GM12864 (cell line): ENCODE data around the gene TMPRSS9.

ENCODE experiments used
- DNase-seq: peaks from one replicate; pipeline ENCODE4 v3.0.0-alpha.2; 2011; ENCODE audit warnings: low read depth
- H3K4me3 ChIP-seq: 2 replicates; pipeline ENCODE4 v1.5.1; 2011; ENCODE audit warnings: mild to moderate bottlenecking, low read depth, low read length, control low read depth
- CTCF ChIP-seq: IDR thresholded peaks from 2 replicates; pipeline ENCODE4 v1.5.1; 2011; ENCODE audit warnings: low read depth, mild to moderate bottlenecking, moderate library complexity, low read length, control low read depth, inconsistent platforms; ENCODE audit errors: missing control alignments

The TMPRSS9 gene

DNA sequence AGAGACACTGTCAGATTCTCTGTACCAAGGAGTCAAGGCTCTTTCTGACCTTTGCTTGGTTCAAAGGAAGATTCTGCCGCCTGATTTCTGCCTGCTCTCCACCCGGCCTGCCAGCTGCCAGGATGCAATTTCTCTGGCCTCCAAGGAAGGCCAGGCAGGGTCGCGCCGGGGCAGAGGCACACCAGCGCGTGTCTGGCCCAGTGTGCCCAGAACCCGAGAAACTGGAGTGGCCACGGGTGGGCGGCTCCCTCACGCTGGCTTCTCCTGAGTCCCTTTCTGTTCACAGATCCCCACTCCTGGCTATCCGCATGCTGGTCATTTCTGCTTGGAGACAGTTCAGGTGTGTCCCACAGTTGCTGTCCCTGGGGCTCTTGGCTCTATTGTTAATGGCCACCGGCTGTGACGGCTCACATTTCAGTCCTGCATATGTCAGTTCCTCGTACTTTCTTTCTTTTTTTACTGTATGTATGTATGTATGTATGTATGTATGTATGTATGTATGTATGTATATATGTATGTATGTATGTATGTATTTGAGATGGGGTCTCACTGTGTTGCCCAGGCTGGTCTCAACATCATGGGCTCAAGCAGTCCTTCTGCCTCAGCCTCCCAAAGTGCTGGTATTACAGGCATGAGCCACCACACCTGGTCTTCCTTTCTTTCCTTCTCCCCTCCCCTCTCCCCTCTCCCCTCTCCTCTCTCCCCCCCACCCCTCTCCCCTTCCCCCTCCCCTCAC is 16.9 kb downstream of the TMPRSS9 start:
- DNase-seq, result no peak
- TF ChIP-seq CTCF, result no peak
- no peak overlapping the region for H3K4me3 ChIP-seq

- no peak for DNase-seq
- no peak for TF ChIP-seq CTCF
- H3K4me3 ChIP-seq, result no peak overlapping the region
Measured at GRCh38 chr19:2380567-2380966, 20.5 kb downstream of the TMPRSS9 start.

- H3K4me3 ChIP-seq, result no peak overlapping the region
- no peak for DNase-seq
- no peak for TF ChIP-seq CTCF
Measured at GRCh38 chr19:2381148-2381820, 21.2 kb downstream of the TMPRSS9 start.

- H3K4me3 ChIP-seq, result no peak overlapping the region
- no peak for DNase-seq
- TF ChIP-seq CTCF, result no peak
Measured at GRCh38 chr19:2382530-2383222, 22.6 kb downstream of the TMPRSS9 start.

DNA sequence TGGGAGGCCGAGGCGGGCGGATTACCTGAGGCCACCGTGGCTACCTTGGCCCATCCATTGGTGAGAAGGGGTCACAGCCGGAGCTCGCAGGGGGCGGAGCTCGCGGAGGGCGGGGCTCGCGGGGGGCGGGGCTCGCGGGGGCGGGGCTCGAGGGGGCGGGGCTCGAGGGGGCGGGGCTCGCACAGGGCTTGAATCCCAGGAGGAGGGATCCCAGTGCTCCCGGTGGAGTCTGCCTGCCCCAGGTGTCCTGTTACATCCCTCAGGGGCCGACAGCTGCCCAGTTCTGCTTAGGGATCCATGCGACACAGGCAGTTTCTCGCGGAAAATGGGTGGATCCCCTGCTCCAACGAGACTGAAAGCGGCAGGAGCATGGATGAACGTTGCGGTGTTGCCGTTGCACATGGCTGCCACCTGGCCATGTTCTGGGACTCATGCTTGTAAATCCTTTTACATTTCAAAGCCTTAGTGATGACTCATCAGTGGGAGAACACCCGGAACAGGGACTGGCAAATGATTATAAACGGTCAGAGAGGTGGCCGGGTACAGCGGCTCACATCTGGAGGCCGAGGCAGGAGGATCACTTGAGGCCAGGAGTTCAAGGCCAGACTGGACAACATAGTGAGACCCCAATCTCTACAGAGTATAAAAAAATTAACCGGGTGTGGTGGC is 25.1 kb downstream of the TMPRSS9 start:
- no peak overlapping the region for H3K4me3 ChIP-seq
- no peak for DNase-seq

More for the DNA sequence above, 25.1 kb downstream of the TMPRSS9 start:
- TF ChIP-seq CTCF, result no peak
